Esophagus squamous epithelium (tissue), 4 donors: Measurements from ENCODE around the gene ELP2.

Experiments
- POLR2A ChIP-seq, 4 donors: fragments of 450-650 bp; IDR thresholded peaks; one replicate each; pipeline ENCODE4 v1.6.1; 2017; ENCODE audit warnings: antibody characterized with exemption in 4 of 4, mild to moderate bottlenecking in 4 of 4, moderate library complexity in 3 of 4
- TF ChIP-seq, protein P1 (sequence below), 6 experiments: fragments of 450-650 bp in 4 of 6; fragments of 200-600 bp in 2 of 6; sonication (generic) in 2 of 6; IDR thresholded peaks; one replicate each; pipeline ENCODE4 v1.5.1; 2016 to 2019; ENCODE audit warnings: antibody characterized with exemption in 6 of 6, mild to moderate bottlenecking in 4 of 6, moderate library complexity in 4 of 6

DNA sequence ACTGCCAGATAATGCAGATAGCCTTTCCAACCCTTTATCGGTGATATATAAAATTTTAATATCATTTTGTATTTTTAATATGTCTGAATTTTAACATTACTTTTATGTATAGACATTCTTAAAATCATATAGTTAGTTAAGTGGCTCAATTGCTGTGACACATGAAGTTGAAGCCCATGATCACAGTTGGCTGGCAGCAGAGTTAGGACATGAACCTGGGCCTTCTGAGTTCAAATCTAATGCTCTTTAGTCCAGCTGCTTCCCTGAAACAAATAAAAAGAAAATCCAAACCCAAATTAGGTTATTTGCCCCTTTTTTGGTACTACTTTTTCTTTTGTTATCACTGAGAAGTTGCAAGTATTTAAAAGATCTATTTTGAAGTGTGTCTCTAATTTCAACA, 5.6 kb downstream of the ELP2 start:
- TF ChIP-seq, protein P1, sequence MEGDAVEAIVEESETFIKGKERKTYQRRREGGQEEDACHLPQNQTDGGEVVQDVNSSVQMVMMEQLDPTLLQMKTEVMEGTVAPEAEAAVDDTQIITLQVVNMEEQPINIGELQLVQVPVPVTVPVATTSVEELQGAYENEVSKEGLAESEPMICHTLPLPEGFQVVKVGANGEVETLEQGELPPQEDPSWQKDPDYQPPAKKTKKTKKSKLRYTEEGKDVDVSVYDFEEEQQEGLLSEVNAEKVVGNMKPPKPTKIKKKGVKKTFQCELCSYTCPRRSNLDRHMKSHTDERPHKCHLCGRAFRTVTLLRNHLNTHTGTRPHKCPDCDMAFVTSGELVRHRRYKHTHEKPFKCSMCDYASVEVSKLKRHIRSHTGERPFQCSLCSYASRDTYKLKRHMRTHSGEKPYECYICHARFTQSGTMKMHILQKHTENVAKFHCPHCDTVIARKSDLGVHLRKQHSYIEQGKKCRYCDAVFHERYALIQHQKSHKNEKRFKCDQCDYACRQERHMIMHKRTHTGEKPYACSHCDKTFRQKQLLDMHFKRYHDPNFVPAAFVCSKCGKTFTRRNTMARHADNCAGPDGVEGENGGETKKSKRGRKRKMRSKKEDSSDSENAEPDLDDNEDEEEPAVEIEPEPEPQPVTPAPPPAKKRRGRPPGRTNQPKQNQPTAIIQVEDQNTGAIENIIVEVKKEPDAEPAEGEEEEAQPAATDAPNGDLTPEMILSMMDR (IDR thresholded peaks at IDR 0.05): no peak
- TF ChIP-seq POLR2A (IDR thresholded peaks at IDR 0.05): no peak
